ENCODE results near the gene EIF4E1B.

DNA sequence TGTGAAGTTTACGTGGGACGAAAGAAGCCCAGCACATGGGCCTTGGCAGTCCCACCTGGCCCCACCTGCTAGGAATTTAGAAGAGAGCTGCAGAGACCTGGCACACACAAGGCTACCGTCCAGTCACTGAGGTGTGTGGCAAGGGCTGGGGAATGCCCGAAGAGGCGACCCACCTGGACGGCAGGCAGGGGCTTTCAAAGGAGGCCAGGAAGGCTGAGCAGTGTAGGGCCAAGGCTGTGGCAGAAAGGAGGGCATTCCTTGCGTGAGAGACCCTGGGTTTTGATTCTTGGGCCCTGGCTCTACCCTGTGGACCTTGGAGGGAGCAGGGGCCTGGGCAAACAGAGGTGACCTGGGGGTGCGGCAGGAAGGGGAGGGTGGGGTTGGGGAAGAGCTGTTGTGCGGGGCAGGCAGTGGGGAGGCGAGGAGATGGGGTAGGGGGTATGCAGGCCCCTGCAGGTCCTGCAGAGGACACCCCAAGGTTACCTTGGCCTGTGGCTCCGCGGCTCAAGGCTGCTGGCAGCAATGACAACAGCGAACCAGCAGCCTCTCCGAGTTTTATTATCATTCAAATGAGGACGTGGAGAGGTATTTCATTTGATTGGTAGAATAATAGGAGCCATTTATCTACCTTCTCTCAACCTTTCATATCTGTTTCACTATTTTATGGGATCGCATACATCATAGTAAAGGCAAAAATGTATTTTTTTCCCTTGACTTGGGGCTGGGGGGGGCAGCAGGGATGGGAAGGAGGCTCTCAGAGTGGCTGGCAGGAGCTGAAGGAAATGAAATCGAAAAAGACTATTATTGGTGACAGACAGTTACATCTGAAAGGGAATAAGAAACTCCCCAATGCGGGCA is 41.6 kb downstream of the EIF4E1B start:
- TF ChIP-seq, protein P1, sequence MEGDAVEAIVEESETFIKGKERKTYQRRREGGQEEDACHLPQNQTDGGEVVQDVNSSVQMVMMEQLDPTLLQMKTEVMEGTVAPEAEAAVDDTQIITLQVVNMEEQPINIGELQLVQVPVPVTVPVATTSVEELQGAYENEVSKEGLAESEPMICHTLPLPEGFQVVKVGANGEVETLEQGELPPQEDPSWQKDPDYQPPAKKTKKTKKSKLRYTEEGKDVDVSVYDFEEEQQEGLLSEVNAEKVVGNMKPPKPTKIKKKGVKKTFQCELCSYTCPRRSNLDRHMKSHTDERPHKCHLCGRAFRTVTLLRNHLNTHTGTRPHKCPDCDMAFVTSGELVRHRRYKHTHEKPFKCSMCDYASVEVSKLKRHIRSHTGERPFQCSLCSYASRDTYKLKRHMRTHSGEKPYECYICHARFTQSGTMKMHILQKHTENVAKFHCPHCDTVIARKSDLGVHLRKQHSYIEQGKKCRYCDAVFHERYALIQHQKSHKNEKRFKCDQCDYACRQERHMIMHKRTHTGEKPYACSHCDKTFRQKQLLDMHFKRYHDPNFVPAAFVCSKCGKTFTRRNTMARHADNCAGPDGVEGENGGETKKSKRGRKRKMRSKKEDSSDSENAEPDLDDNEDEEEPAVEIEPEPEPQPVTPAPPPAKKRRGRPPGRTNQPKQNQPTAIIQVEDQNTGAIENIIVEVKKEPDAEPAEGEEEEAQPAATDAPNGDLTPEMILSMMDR (IDR thresholded peaks at IDR 0.05): no peak
- TF ChIP-seq POLR2A (IDR thresholded peaks at IDR 0.05): no peak

Data from thyroid gland (tissue), 4 donors.